ENCODE measurements around the gene NUDCD3. TPM values are rescaled to one million over a fixed set of nuclear protein-coding genes. Genes with fewer than 3 reads are reported as not detected.

NUDCD3 gene
- polyA plus RNA-seq, 1 experiment, result 61.4 TPM

DNA sequence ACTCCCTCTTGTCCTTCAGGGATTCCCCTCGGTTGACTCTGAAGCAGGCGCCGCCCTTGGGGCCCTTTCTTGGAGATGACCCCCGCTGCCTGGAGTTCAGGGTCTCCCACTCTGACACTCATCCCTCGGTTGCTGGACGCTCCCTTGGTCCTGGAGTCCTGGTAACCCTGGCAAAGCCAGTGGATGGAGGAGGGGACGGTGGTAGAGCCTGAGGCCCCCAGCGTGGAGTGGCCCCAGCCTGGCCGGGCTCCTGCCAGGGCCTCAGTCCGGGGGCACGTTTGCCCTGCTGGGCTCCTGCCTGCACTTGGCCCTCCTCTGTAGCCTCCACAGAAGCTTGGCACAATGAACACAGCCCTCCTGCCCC lies 155.7 kb downstream of the NUDCD3 start:
- H3K4me3 ChIP-seq (ENCODE audit: low read depth, low read length), result no peak overlapping the region
- H3K9me3 ChIP-seq (ENCODE audit: control insufficient read depth, insufficient read depth, low read length), result peaks cover 4% of the 10 kb centered on the region
- POLR2A ChIA-PET, result no interaction called here
- CTCF ChIA-PET, result interaction anchor here (0.6 kb wide), 1 partner anchor 176 kb away, joined by 4 read pairs; no protein-coding TSS in a partner anchor
- no peak overlapping the region for H3K27ac ChIP-seq (ENCODE audit: low read depth, low read length)
- no peak for DNase-seq (ENCODE audit: low read depth, low spot score)
- H3K27me3 ChIP-seq (ENCODE audit: control insufficient read depth, insufficient read depth, low read length), result peaks cover 23% of the 10 kb centered on the region
- TF ChIP-seq, protein P1, sequence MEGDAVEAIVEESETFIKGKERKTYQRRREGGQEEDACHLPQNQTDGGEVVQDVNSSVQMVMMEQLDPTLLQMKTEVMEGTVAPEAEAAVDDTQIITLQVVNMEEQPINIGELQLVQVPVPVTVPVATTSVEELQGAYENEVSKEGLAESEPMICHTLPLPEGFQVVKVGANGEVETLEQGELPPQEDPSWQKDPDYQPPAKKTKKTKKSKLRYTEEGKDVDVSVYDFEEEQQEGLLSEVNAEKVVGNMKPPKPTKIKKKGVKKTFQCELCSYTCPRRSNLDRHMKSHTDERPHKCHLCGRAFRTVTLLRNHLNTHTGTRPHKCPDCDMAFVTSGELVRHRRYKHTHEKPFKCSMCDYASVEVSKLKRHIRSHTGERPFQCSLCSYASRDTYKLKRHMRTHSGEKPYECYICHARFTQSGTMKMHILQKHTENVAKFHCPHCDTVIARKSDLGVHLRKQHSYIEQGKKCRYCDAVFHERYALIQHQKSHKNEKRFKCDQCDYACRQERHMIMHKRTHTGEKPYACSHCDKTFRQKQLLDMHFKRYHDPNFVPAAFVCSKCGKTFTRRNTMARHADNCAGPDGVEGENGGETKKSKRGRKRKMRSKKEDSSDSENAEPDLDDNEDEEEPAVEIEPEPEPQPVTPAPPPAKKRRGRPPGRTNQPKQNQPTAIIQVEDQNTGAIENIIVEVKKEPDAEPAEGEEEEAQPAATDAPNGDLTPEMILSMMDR (IDR thresholded peaks at IDR 0.05; ENCODE audit: low read depth, low read length), result no peak

DNA sequence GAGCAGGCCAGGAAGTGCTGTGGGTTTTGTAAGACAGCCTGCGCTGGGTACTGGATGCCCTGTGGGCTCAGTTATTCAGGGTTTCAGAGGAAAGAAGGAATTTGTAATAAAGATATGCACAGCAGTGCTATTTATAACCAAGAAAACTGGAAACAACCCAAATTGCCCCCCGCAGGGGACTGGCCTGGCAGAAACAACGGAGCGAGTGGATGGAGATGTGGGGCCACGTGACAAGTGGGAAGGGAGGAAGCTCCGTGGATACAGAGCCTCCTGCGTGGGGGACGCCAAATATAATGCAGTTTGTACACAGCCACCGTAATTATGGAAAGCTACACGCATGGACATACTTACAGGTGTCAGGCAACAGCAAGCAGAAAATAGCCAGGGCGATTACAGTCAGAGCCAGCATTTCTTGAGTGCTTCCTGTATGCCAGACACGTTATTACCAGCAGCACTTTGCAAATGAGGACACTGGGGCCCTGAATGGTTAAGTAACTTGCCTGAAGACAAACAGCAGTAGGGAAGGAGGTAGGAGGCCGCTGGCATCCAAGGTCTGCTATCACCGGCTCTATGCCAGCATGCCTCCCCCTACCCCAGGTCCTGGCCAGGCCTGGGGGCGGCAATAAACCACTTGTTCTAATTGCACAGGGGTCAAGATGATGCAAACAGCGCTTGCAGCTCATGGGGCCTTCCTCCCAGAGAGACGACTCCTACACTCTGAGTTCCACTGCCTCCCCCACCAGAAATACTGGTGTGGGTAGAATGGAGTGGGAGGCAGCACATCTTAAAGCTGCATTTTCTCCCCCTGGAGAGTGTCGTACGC lies 156.3 kb downstream of the NUDCD3 start:
- ChIA-PET CTCF (interaction anchor here (0.6 kb wide), 1 partner anchor 177 kb away, joined by 4 read pairs; no protein-coding TSS in a partner anchor), POLR2A (no interaction called here)
- Histone ChIP-seq H3K4me3 (ENCODE audit: low read depth, low read length) (no peak overlapping the region), H3K27me3 (ENCODE audit: control insufficient read depth, insufficient read depth, low read length) (peaks cover 29% of the 10 kb centered on the region), H3K9me3 (ENCODE audit: control insufficient read depth, insufficient read depth, low read length) (peaks cover 4% of the 10 kb centered on the region), H3K27ac (ENCODE audit: low read depth, low read length) (no peak overlapping the region)
- TF ChIP-seq, protein P1 (IDR thresholded peaks at IDR 0.05; ENCODE audit: low read depth, low read length), result no peak
- no peak for DNase-seq (ENCODE audit: low read depth, low spot score)

DNA sequence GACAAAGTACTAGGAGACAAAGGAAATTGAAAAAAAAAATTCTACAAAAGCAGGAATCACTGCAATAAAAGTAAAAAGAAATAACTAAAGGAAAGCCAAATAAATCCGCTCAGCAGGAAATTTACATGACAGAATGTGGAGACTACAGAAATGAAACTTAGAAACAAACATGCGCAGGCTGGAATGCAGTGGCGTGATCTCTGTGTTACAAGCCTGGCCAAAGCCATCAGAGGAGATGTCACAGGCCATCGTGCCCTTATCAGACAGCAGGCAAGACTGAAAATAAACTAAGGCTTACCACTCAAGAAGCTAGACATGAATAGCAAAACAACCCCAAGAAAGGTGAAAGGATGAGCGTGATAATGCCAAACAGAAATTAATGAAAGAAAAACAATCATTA lies 158.8 kb downstream of the NUDCD3 start:
- Histone ChIP-seq H3K27ac (ENCODE audit: low read depth, low read length) (no peak overlapping the region), H3K9me3 (ENCODE audit: control insufficient read depth, insufficient read depth, low read length) (peaks cover 4% of the 10 kb centered on the region), H3K4me3 (ENCODE audit: low read depth, low read length) (no peak overlapping the region), H3K27me3 (ENCODE audit: control insufficient read depth, insufficient read depth, low read length) (peaks cover 29% of the 10 kb centered on the region)
- no peak for DNase-seq (ENCODE audit: low read depth, low spot score)
- TF ChIP-seq, protein P1 (IDR thresholded peaks at IDR 0.05; ENCODE audit: low read depth, low read length), result no peak
- POLR2A ChIA-PET, result no interaction called here
- CTCF ChIA-PET, result no interaction called here

DNA sequence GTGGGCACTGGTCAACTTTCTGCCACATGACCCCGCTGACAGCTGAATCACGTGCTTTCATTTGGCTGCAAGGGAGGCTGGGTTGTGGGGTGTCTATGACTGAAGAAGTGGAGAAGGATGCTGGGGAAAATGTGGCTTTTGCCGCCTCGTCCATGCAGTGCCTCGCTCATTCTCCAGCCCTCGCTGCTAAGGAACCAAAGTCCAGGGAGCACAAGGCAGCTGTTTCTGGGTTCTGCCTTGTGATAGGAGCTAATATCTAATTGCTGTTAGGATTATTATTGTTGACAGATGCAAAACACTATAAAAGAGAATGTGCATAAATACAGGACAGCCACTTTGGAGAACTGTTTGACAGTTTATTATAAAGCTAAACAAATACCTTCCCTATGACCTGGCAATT lies 160.1 kb downstream of the NUDCD3 start:
- POLR2A ChIA-PET, result no interaction called here
- H3K27ac ChIP-seq (ENCODE audit: low read depth, low read length), result no peak overlapping the region
- no peak for DNase-seq (ENCODE audit: low read depth, low spot score)
- H3K27me3 ChIP-seq (ENCODE audit: control insufficient read depth, insufficient read depth, low read length), result peaks cover 28% of the 10 kb centered on the region
- H3K4me3 ChIP-seq (ENCODE audit: low read depth, low read length), result no peak overlapping the region
- TF ChIP-seq, protein P1 (IDR thresholded peaks at IDR 0.05; ENCODE audit: low read depth, low read length), result no peak
- no peaks in the 10 kb centered on the region; the same call in 1 of the 2 replicates for H3K9me3 ChIP-seq (ENCODE audit: control insufficient read depth, insufficient read depth, low read length)
- CTCF ChIA-PET, result no interaction called here

DNA sequence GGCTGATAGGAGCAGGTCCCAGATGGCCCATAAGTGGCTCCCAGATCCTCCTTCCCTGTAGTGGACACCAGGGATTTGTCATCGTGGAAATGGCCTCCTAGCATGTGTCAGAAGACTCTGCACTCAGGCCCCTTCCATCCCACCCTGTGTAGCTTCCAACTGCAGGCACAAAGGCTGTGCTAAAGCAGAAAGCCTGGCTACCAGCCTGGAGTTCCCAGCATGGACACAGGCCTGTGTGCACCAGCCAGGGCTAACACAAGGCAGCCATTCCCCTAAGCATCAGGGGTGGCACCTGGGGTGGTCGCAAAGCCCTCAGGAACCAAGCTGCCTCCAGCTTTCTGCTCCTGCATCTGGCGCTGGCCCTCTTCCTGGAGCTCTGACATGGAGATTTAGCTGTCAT lies 160.6 kb downstream of the NUDCD3 start:
- Histone ChIP-seq H3K27ac (ENCODE audit: low read depth, low read length) (no peak overlapping the region), H3K4me3 (ENCODE audit: low read depth, low read length) (no peak overlapping the region), H3K27me3 (ENCODE audit: control insufficient read depth, insufficient read depth, low read length) (peaks cover 26% of the 10 kb centered on the region), H3K9me3 (ENCODE audit: control insufficient read depth, insufficient read depth, low read length) (no peaks in the 10 kb centered on the region; the same call in 1 of the 2 replicates)
- TF ChIP-seq, protein P1 (IDR thresholded peaks at IDR 0.05; ENCODE audit: low read depth, low read length), result no peak
- no peak for DNase-seq (ENCODE audit: low read depth, low spot score)
- ChIA-PET CTCF (no interaction called here), POLR2A (no interaction called here)

All from AG04450 (cell line).